ENCODE results near the gene IL31.

Gene IL31

DNA sequence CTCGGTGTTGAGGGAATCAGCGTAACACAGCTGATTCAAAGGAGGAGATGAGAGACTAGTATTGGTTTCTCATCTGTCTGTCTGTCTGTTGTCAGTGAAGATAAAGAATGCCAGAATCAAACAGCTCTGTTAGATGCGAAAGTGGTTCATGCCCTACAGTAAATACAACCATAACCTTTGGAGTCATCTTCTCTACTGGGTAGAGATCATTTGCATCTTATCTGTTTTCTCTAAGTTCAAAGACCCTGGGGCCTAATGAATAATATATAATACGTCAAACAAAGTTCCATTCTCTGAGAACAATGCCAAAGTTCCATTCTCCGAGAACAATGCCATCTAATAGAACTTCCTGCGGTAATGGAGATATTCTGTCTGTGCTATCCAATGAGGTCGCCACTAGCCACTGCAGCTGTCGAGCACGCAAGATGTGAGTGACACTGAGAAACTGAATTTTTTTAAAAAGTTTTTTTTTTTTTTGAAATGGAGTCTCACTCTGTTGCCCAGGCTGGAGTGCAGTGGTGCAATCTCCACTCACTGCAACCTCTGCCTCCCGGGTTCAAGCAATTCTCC, 6.6 kb downstream of the IL31 start:
- TF ChIP-seq, protein P1, sequence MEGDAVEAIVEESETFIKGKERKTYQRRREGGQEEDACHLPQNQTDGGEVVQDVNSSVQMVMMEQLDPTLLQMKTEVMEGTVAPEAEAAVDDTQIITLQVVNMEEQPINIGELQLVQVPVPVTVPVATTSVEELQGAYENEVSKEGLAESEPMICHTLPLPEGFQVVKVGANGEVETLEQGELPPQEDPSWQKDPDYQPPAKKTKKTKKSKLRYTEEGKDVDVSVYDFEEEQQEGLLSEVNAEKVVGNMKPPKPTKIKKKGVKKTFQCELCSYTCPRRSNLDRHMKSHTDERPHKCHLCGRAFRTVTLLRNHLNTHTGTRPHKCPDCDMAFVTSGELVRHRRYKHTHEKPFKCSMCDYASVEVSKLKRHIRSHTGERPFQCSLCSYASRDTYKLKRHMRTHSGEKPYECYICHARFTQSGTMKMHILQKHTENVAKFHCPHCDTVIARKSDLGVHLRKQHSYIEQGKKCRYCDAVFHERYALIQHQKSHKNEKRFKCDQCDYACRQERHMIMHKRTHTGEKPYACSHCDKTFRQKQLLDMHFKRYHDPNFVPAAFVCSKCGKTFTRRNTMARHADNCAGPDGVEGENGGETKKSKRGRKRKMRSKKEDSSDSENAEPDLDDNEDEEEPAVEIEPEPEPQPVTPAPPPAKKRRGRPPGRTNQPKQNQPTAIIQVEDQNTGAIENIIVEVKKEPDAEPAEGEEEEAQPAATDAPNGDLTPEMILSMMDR (IDR thresholded peaks at IDR 0.05; ENCODE audit: low read length, missing control alignments): no peak
- H3K4me3 ChIP-seq (replicated peaks; ENCODE audit: low read depth, low read length): no peak overlapping the region
- DNase-seq (ENCODE audit: low read depth): no peak

DNA sequence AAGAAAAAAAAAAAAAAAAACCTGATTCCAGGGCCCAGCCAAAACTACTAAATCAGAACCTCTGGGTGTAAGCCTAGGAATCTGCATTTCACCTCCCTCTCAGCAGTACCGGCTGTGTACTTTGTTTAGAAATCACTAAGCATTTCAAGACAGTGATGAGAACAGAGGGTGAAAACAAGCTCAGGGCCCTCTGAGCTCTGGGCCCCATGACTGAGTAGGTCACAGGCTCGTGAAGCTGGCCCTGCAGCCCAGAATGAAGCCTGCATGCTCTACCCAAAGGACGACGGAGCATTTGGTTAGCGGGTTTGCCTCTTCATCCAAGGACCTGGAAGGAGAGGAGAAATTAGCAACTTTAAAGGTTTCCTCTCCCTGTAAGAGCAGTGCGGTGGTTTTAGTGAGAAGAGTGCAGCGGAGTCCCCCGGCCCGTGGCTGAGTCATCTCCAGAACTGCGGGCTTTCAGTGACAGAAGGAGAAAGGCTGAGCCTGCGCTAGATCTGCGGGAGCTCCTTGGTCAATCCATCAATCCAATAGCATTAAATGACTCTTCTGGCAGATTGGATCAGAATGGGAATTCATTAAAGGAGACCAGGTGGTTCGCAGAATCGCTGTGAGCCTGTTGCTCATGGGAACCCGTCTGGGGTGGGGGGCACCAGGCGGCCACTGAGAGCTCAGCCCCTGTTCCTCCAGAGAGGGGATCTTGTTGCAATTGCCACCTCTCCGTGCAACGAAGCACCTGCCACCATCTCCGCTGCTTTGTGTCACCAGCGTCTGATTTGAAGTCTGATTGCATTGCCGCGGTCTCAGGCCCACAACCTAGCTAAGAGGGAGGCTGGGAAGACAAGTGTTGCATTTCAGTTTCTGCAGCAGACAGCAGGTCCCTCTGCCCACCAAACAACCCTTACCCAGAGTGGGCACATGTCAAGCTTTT, 7.3 kb downstream of the IL31 start:
- DNase-seq (ENCODE audit: low read depth): no peak
- TF ChIP-seq, protein P1 (IDR thresholded peaks at IDR 0.05; ENCODE audit: low read length, missing control alignments): no peak
- no peak overlapping the region for H3K4me3 ChIP-seq (replicated peaks; ENCODE audit: low read depth, low read length)

DNA sequence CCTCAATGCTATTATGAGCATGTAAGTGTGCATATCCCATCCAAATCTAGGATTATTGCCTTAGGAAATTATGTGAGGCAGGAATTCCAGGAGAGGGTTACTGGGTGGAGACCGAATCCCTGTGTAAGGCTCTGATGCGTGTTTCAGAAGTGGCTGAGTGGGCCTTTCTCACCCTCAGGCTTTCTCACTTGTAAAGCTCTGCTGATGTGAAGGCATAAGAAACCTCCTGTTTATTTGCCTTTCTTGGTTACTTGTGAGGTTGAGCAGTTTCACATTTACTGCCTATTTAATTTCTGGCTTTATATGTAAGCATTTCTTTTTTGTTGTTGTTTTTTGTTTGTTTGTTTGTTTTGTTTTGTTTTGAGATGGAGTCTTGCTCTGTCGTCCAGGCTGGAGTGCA, 11.0 kb downstream of the IL31 start:
- H3K4me3 ChIP-seq (replicated peaks; ENCODE audit: low read depth, low read length): no peak overlapping the region
- DNase-seq (ENCODE audit: low read depth): no peak
- TF ChIP-seq, protein P1 (IDR thresholded peaks at IDR 0.05; ENCODE audit: low read length, missing control alignments): no peak

DNA sequence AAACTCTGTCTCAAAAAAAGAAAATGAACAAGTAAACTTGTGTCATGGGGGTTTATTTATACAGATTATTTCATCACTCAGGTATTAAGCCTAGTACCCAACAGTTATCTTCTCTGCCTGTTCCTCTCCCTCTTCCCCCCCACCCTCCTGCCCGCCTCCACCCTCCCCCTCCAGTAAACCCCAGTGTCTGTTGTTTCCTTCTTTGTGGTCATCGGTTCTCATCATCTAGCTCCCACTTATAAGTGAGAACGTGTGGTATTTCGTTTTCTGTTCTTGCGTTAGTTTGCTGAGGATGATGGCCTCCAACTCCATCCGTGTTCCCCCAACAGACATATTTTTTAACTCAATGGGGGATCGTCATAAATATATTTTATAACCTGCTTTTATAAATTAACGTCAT, 12.3 kb downstream of the IL31 start:
- no peak for DNase-seq (ENCODE audit: low read depth)
- H3K4me3 ChIP-seq (replicated peaks; ENCODE audit: low read depth, low read length): no peak overlapping the region
- TF ChIP-seq, protein P1 (IDR thresholded peaks at IDR 0.05; ENCODE audit: low read length, missing control alignments): no peak

DNA sequence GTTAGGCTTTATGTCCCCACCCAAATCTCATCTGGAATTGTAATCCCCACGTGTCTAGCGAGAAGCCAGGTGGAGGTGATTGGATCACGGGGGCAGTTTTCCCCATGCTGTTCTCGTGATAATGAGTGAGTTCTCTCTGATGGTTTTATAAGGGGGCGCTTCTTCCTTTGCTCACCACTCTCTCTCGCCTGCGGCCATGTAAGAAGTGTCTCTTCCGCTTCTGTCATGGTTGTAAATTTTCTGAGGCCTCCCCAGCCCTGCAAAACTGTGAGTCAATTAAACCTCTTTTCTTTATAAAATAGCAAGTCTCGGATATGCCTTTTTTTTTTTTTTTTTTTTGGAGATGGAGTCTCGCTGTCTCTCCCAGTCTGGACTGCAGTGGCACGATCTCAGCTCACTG, 13.3 kb downstream of the IL31 start:
- TF ChIP-seq, protein P1 (IDR thresholded peaks at IDR 0.05; ENCODE audit: low read length, missing control alignments): no peak
- no peak overlapping the region for H3K4me3 ChIP-seq (replicated peaks; ENCODE audit: low read depth, low read length)
- DNase-seq (ENCODE audit: low read depth): no peak

DNA sequence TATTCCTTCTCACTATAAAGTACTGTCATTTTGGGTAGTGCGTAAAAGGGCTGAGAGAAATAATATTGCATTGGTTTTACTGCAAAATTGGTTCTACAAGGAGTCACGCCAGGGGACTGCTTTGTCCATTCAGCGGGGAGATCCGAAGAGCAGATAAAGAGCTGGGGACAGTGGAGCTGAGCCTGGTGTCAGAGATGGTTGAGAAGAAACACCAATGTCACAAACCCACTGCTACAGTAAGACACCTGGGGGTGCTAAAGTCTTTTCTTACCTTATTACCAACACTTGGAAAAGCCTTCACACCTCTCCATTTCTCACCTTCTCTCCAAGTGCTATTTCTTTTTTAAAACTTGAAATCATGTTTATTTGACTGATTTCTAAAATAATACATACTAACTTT, 14.1 kb downstream of the IL31 start:
- no peak for DNase-seq (ENCODE audit: low read depth)
- TF ChIP-seq, protein P1 (IDR thresholded peaks at IDR 0.05; ENCODE audit: low read length, missing control alignments): no peak
- H3K4me3 ChIP-seq (replicated peaks; ENCODE audit: low read depth, low read length): no peak overlapping the region
